A549 (cell line): ENCODE measurements around the gene GDF2. TPM values are rescaled to one million over a fixed set of nuclear protein-coding genes. Genes with fewer than 3 reads are reported as not detected.

Experiments used
- polyA plus RNA-seq, 4 experiments: library from polyadenylated mRNA; depleted of rRNA in 3 of 4; stranded (reverse); fragments of >200 nt; fragmentation: RNase III in 1 of 4; extraction: RNeasy Plus Mini Kit Qiagen cat#74134 plus additional on column Dnase treatment in 1 of 4; gene quantifications; 2 replicates in 3 of 4; 3 replicates in 1 of 4; pipeline ENCODE4 v1.2.3, GENCODE V29; 2011 to 2017

The GDF2 gene
- polyA plus RNA-seq, 2 of the 4 experiments (the other 2 are of a cell fraction), result not detected

Other genes with a start within 250 kb of the GDF2 start
- gene GDF10, start 22.3 kb upstream of the GDF2 start, polyA plus RNA-seq (2011; rRNA removed), result not detected in 2 replicates
- 0.04 to 0.10 TPM (median 0.09 TPM) in 3 replicates for gene GDF10, start 22.3 kb upstream of the GDF2 start, polyA plus RNA-seq (2017; fragmentation: RNase III; extraction: RNeasy Plus Mini Kit Qiagen cat#74134 plus additional on column Dnase treatment)
- gene RBP3, start 25.9 kb downstream of the GDF2 start, polyA plus RNA-seq (2011; rRNA removed), result not detected in 2 replicates
- gene RBP3, start 25.9 kb downstream of the GDF2 start, polyA plus RNA-seq (2017; fragmentation: RNase III; extraction: RNeasy Plus Mini Kit Qiagen cat#74134 plus additional on column Dnase treatment), result not detected in 3 replicates
- 4.0 and 4.6 TPM in 2 replicates for gene ZNF488, start 61.8 kb downstream of the GDF2 start, polyA plus RNA-seq (2011; rRNA removed)
- 6.8 to 8.3 TPM (median 6.9 TPM) in 3 replicates for gene ZNF488, start 61.8 kb downstream of the GDF2 start, polyA plus RNA-seq (2017; fragmentation: RNase III; extraction: RNeasy Plus Mini Kit Qiagen cat#74134 plus additional on column Dnase treatment)
- 7.5 and 8.1 TPM in 2 replicates for gene ANXA8, start 161.7 kb downstream of the GDF2 start, polyA plus RNA-seq (2011; rRNA removed)
- 35.3 to 42.3 TPM (median 38.8 TPM) in 3 replicates for gene ANXA8, start 161.7 kb downstream of the GDF2 start, polyA plus RNA-seq (2017; fragmentation: RNase III; extraction: RNeasy Plus Mini Kit Qiagen cat#74134 plus additional on column Dnase treatment)
- not detected in 2 replicates for gene FAM25G, start 169.2 kb downstream of the GDF2 start, polyA plus RNA-seq (2011; rRNA removed)
- 1.1 TPM in 1 of 3 replicates, not detected in the others for gene FAM25G, start 169.2 kb downstream of the GDF2 start, polyA plus RNA-seq (2017; fragmentation: RNase III; extraction: RNeasy Plus Mini Kit Qiagen cat#74134 plus additional on column Dnase treatment)
- gene AGAP9, start 201.2 kb downstream of the GDF2 start, polyA plus RNA-seq (2011; rRNA removed), result 12.7 and 14.3 TPM in 2 replicates
- 5.1 to 5.8 TPM (median 5.8 TPM) in 3 replicates for gene AGAP9, start 201.2 kb downstream of the GDF2 start, polyA plus RNA-seq (2017; fragmentation: RNase III; extraction: RNeasy Plus Mini Kit Qiagen cat#74134 plus additional on column Dnase treatment)